8988T (cell line): ENCODE results near the gene SLITRK3.
"Not testable (repeated sequence)": the region's sequence is repeated elsewhere in the genome, so short reads cannot be mapped to it uniquely, and the experiment has no call there.

ENCODE experiments used
- DNase-seq: peaks from one replicate; pipeline ENCODE4 v3.0.0; 2011

Gene SLITRK3

GRCh38 chr3:165192610-165193192 is 3.5 kb downstream of the SLITRK3 start:
- no peak for DNase-seq

GRCh38 chr3:165191491-165191890 is 4.7 kb downstream of the SLITRK3 start:
- DNase-seq = no peak

- no peak for DNase-seq
Measured at GRCh38 chr3:165188452-165188851, 7.7 kb downstream of the SLITRK3 start.

GRCh38 chr3:165185707-165186327 is 10.4 kb downstream of the SLITRK3 start:
- no peak for DNase-seq

- no peak for DNase-seq
Measured at GRCh38 chr3:165181556-165181955, 14.6 kb downstream of the SLITRK3 start.

- no peak for DNase-seq
Measured at GRCh38 chr3:165170236-165170635, 25.9 kb downstream of the SLITRK3 start.

- no peak for DNase-seq
Measured at GRCh38 chr3:165169368-165169767, 26.8 kb downstream of the SLITRK3 start.

- no peak for DNase-seq
Measured at GRCh38 chr3:165162883-165163282, 33.3 kb downstream of the SLITRK3 start.

GRCh38 chr3:165159760-165160421 is 36.3 kb downstream of the SLITRK3 start:
- DNase-seq = no peak

- no peak for DNase-seq
Measured at GRCh38 chr3:165158011-165158410, 38.2 kb downstream of the SLITRK3 start.

GRCh38 chr3:165156757-165157420 is 39.3 kb downstream of the SLITRK3 start:
- no peak for DNase-seq

GRCh38 chr3:165148876-165149441 is 47.2 kb downstream of the SLITRK3 start:
- no peak for DNase-seq

GRCh38 chr3:165144271-165144670 is 51.9 kb downstream of the SLITRK3 start:
- DNase-seq = no peak

GRCh38 chr3:165139918-165140317 is 56.3 kb downstream of the SLITRK3 start:
- not testable (repeated sequence) for DNase-seq
